ENCODE results near the gene TMC6. TPM values are rescaled to one million over a fixed set of nuclear protein-coding genes. Genes with fewer than 3 reads are reported as not detected.

Gene TMC6
- total and polyA plus RNA-seq, 2 experiments from 2014 or later: 50.0 to 72.2 TPM

DNA sequence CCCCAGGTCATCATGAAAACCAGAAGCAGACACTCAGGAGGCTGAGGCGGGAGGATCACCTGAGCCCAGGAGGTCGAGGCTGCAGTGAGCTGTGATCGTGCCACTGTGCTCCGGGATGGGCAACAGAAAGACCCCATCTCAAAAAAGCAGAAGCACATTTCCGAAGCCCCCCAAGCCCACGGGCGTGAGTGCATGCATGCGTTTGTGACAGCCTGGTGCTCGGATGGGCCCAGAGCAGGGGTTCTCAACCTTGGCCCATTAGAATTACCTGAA, 19.1 kb downstream of the TMC6 start (continued):
- TF ChIP-seq, protein P1, sequence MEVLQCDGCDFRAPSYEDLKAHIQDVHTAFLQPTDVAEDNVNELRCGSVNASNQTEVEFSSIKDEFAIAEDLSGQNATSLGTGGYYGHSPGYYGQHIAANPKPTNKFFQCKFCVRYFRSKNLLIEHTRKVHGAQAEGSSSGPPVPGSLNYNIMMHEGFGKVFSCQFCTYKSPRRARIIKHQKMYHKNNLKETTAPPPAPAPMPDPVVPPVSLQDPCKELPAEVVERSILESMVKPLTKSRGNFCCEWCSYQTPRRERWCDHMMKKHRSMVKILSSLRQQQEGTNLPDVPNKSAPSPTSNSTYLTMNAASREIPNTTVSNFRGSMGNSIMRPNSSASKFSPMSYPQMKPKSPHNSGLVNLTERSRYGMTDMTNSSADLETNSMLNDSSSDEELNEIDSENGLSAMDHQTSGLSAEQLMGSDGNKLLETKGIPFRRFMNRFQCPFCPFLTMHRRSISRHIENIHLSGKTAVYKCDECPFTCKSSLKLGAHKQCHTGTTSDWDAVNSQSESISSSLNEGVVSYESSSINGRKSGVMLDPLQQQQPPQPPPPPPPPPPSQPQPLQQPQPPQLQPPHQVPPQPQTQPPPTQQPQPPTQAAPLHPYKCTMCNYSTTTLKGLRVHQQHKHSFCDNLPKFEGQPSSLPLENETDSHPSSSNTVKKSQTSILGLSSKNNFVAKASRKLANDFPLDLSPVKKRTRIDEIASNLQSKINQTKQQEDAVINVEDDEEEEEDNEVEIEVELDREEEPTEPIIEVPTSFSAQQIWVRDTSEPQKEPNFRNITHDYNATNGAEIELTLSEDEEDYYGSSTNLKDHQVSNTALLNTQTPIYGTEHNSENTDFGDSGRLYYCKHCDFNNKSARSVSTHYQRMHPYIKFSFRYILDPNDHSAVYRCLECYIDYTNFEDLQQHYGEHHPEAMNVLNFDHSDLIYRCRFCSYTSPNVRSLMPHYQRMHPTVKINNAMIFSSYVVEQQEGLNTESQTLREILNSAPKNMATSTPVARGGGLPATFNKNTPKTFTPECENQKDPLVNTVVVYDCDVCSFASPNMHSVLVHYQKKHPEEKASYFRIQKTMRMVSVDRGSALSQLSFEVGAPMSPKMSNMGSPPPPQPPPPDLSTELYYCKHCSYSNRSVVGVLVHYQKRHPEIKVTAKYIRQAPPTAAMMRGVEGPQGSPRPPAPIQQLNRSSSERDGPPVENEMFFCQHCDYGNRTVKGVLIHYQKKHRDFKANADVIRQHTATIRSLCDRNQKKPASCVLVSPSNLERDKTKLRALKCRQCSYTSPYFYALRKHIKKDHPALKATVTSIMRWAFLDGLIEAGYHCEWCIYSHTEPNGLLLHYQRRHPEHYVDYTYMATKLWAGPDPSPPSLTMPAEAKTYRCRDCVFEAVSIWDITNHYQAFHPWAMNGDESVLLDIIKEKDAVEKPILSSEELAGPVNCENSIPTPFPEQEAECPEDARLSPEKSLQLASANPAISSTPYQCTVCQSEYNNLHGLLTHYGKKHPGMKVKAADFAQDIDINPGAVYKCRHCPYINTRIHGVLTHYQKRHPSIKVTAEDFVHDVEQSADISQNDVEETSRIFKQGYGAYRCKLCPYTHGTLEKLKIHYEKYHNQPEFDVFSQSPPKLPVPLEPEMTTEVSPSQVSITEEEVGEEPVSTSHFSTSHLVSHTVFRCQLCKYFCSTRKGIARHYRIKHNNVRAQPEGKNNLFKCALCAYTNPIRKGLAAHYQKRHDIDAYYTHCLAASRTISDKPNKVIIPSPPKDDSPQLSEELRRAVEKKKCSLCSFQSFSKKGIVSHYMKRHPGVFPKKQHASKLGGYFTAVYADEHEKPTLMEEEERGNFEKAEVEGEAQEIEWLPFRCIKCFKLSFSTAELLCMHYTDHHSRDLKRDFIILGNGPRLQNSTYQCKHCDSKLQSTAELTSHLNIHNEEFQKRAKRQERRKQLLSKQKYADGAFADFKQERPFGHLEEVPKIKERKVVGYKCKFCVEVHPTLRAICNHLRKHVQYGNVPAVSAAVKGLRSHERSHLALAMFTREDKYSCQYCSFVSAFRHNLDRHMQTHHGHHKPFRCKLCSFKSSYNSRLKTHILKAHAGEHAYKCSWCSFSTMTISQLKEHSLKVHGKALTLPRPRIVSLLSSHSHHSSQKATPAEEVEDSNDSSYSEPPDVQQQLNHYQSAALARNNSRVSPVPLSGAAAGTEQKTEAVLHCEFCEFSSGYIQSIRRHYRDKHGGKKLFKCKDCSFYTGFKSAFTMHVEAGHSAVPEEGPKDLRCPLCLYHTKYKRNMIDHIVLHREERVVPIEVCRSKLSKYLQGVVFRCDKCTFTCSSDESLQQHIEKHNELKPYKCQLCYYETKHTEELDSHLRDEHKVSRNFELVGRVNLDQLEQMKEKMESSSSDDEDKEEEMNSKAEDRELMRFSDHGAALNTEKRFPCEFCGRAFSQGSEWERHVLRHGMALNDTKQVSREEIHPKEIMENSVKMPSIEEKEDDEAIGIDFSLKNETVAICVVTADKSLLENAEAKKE (CRISPR knock-in tag; IDR thresholded peaks at IDR 0.05): no peak
- TF ChIP-seq POLR2AphosphoS5 (IDR thresholded peaks at IDR 0.05; ENCODE audit: low read depth): no peak
- TF ChIP-seq, protein P2, sequence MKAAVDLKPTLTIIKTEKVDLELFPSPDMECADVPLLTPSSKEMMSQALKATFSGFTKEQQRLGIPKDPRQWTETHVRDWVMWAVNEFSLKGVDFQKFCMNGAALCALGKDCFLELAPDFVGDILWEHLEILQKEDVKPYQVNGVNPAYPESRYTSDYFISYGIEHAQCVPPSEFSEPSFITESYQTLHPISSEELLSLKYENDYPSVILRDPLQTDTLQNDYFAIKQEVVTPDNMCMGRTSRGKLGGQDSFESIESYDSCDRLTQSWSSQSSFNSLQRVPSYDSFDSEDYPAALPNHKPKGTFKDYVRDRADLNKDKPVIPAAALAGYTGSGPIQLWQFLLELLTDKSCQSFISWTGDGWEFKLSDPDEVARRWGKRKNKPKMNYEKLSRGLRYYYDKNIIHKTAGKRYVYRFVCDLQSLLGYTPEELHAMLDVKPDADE (IDR thresholded peaks at IDR 0.05): no peak
- TF ChIP-seq JUNB (IDR thresholded peaks at IDR 0.05; ENCODE audit: unreplicated experiment): no peak
- TF ChIP-seq NANOG (IDR thresholded peaks at IDR 0.05; ENCODE audit: borderline replicate concordance): no peak
- no peak for TF ChIP-seq ZNF114 (CRISPR knock-in tag; IDR thresholded peaks at IDR 0.05)
- no peak for TF ChIP-seq STAT1 (IDR thresholded peaks at IDR 0.05; ENCODE audit: unreplicated experiment)
- TF ChIP-seq EZH2phosphoT487 (IDR thresholded peaks at IDR 0.05; ENCODE audit: unreplicated experiment): no peak
- TF ChIP-seq ZNF331 (CRISPR knock-in tag; IDR thresholded peaks at IDR 0.05; ENCODE audit: low read depth): no peak
